A549 (cell line): Measurements from ENCODE around the gene MYT1. TPM values are rescaled to one million over a fixed set of nuclear protein-coding genes. Genes with fewer than 3 reads are reported as not detected.

Experiments
- ATAC-seq, 2 experiments: fragments of 200-7000 bp in 1 of 2; fragments of >200 bp in 1 of 2; cut with Nextera tagmentation in 1 of 2; cut with Tn5 transposase in 1 of 2; 3 replicates each; pipeline versions ENCODE4 v1.8.0 to v1.9.1; 2018 to 2020; ENCODE audit warnings: mild to moderate bottlenecking in 1 of 2, moderate library complexity in 1 of 2
- CTCF ChIA-PET: fragments of 300-600 bp; sonication (Branson Sonifier 250); formaldehyde crosslinking; extraction: SDS; loops from one replicate; lab custom pipeline; 2021; ENCODE audit warnings: antibody characterized with exemption, inconsistent platforms; lab: Yijun Ruan, JAX
- POLR2A ChIA-PET: fragments of 350-600 bp; formaldehyde crosslinking; extraction: SDS; loops from one replicate; lab custom pipeline; 2021; ENCODE audit warnings: antibody characterized with exemption, inconsistent platforms; lab: Yijun Ruan, JAX
- DNase-seq, 2 experiments: peaks; one replicate each; pipeline versions ENCODE4 v3.0.0 to v3.0.0-alpha.2; 2011 to 2016; ENCODE audit warnings: low read depth in 1 of 2, low spot score in 1 of 2
- FAIRE-seq: peaks from 2 replicates; lab custom pipeline; 2011; peaks lifted over from hg19 to GRCh38; lab: Jason Lieb, UNC
- H3K27ac ChIP-seq, 2 experiments: fragments of >200 bp; sonication (Bioruptor Twin); formaldehyde crosslinking; 3 replicates each; pipeline ENCODE4 v1.5.1; 2016 to 2017
- H3K4me1 ChIP-seq: fragments of >200 bp; sonication (Bioruptor Twin); formaldehyde crosslinking; 3 replicates; pipeline ENCODE4 v1.6.1; 2016
- H3K4me2 ChIP-seq: fragments of >200 bp; sonication (Bioruptor Twin); formaldehyde crosslinking; 3 replicates; pipeline ENCODE4 v1.6.1; 2016
- H3K4me3 ChIP-seq: fragments of >200 bp; sonication (Bioruptor Twin); formaldehyde crosslinking; 3 replicates; pipeline ENCODE4 v1.5.1; 2016
- H3K9me3 ChIP-seq: fragments of >200 bp; sonication (Bioruptor Twin); formaldehyde crosslinking; 3 replicates; pipeline ENCODE4 v1.6.1; 2016
- CHD2 ChIP-seq: fragments of 150-350 bp; IDR thresholded peaks from 2 replicates; pipeline ENCODE4 v1.6.1; 2014; ENCODE audit warnings: low read length; ENCODE audit not compliant: partially characterized antibody
- E2F6 ChIP-seq: IDR thresholded peaks from 2 replicates; pipeline ENCODE4 v1.6.1; 2012; ENCODE audit warnings: low read depth, borderline replicate concordance
- EHF ChIP-seq: fragments of 250-450 bp; sonication (Bioruptor Pico); IDR thresholded peaks from 2 replicates; pipeline ENCODE4 v1.5.0; 2020; ENCODE audit warnings: mild to moderate bottlenecking
- EP300 ChIP-seq, 2 experiments: fragments of >200 bp; sonication (Bioruptor Twin); formaldehyde crosslinking; IDR thresholded peaks; 2 replicates in 1 of 2; 3 replicates in 1 of 2; pipeline ENCODE4 v1.6.1; 2016 to 2017
- ESRRA ChIP-seq: fragments of 150-350 bp; IDR thresholded peaks from 2 replicates; pipeline ENCODE4 v1.6.1; 2014; ENCODE audit warnings: mild to moderate bottlenecking, low read length, borderline replicate concordance
- GATA3 ChIP-seq: IDR thresholded peaks from 2 replicates; pipeline ENCODE4 v1.6.1; 2012; ENCODE audit warnings: borderline replicate concordance
- HES2 ChIP-seq: fragments of >200 bp; sonication (Bioruptor Twin); formaldehyde crosslinking; IDR thresholded peaks from 2 replicates; pipeline ENCODE4 v1.6.1; 2016
- HMGXB4 ChIP-seq: fragments of 250-450 bp; sonication (Bioruptor Pico); IDR thresholded peaks from 2 replicates; pipeline ENCODE4 v1.5.0; 2021; ENCODE audit warnings: mild to moderate bottlenecking, moderate library complexity, borderline replicate concordance
- JUNB ChIP-seq: fragments of >200 bp; sonication (Bioruptor Twin); formaldehyde crosslinking; IDR thresholded peaks from 2 replicates; pipeline ENCODE4 v1.6.1; 2016
- MAFK ChIP-seq: fragments of 450-650 bp; IDR thresholded peaks from 2 replicates; pipeline ENCODE4 v1.6.1; 2014; ENCODE audit not compliant: partially characterized antibody
- MAX ChIP-seq: IDR thresholded peaks from 2 replicates; pipeline ENCODE4 v1.6.1; 2012
- MAZ ChIP-seq: fragments of 150-350 bp; IDR thresholded peaks from 2 replicates; pipeline ENCODE4 v1.6.1; 2014; ENCODE audit warnings: antibody characterized with exemption, low read depth, low read length, borderline replicate concordance
- RCOR1 ChIP-seq: fragments of 150-350 bp; IDR thresholded peaks from 2 replicates; pipeline ENCODE4 v1.6.1; 2014; ENCODE audit warnings: antibody characterized with exemption, low read length, low read depth
- SREBF2 ChIP-seq: fragments of 450-650 bp; IDR thresholded peaks from 2 replicates; pipeline ENCODE4 v1.6.1; 2014; ENCODE audit warnings: mild to moderate bottlenecking, moderate library complexity
- USF2 ChIP-seq: fragments of 450-650 bp; IDR thresholded peaks from 2 replicates; pipeline ENCODE4 v1.6.1; 2014; ENCODE audit warnings: antibody characterized with exemption
- ZFP36 ChIP-seq: fragments of 450-650 bp; IDR thresholded peaks from 2 replicates; pipeline ENCODE4 v1.6.1; 2014; ENCODE audit warnings: borderline replicate concordance; ENCODE audit not compliant: partially characterized antibody
- WGBS: methylation state at CpG from one replicate; pipeline ENCODE4 v1.1.6; 2017; ENCODE audit errors: missing lambda C conversion rate; 5-methylcytosine and 5-hydroxymethylcytosine counted together
- polyA plus RNA-seq, 4 experiments: library from polyadenylated mRNA; depleted of rRNA in 3 of 4; stranded (reverse); fragments of >200 nt; fragmentation: RNase III in 1 of 4; extraction: RNeasy Plus Mini Kit Qiagen cat#74134 plus additional on column Dnase treatment in 1 of 4; gene quantifications; 2 replicates in 3 of 4; 3 replicates in 1 of 4; pipeline ENCODE4 v1.2.3, GENCODE V29; 2011 to 2017

Gene MYT1
- polyA plus RNA-seq, 2 of the 4 experiments (the other 2 are of a cell fraction), result 0.21 to 0.22 TPM

- Histone ChIP-seq H3K27ac (peak overlapping the region; percentile 38 to 51; a peak in 5 of 6 replicates), H3K4me1 (peaks cover 16% of the 10 kb centered on the region; the same call in 2 of the 3 replicates), H3K9me3 (no peaks in the 10 kb centered on the region; the same call in 2 of the 3 replicates), H3K4me2 (peak overlapping the region; percentile 46), H3K4me3 (no peak overlapping the region)
- TF ChIP-seq MAZ (no peak), USF2 (no peak), HMGXB4 (CRISPR knock-in tag) (no peak), MAX (no peak), GATA3 (no peak)
- DNase-seq, result peak; percentile 65 to 88
- 31% methylated on average over 17 of the region's 21 CpGs for WGBS
- peak; percentile 74 to 77 for ATAC-seq
- ChIA-PET POLR2A (no interaction called here), CTCF (no interaction called here)
- no peak for FAIRE-seq
Measured at GRCh38 chr20:64188682-64189529, 24.7 kb downstream of the MYT1 start.

- no peak for DNase-seq
Measured at GRCh38 chr20:64189530-64189966, 25.3 kb downstream of the MYT1 start.

GRCh38 chr20:64189986-64190385, 25.7 kb downstream of the MYT1 start:
- WGBS, result 53% methylated on average over 7 of the region's 8 CpGs
- H3K4me2 ChIP-seq, result peak overlapping the region; percentile 46; the same call in 1 of the 3 replicates
- no peak for DNase-seq
- CTCF ChIA-PET, result no interaction called here
- ATAC-seq, result no peak
- no peak overlapping the region for H3K4me3 ChIP-seq
- H3K9me3 ChIP-seq, result no peaks in the 10 kb centered on the region; the same call in 2 of the 3 replicates
- POLR2A ChIA-PET, result no interaction called here
- peaks cover 16% of the 10 kb centered on the region; the same call in 2 of the 3 replicates for H3K4me1 ChIP-seq
- no peak for FAIRE-seq
- no peak for TF ChIP-seq CHD2
- TF ChIP-seq HES2, result no peak
- TF ChIP-seq EP300 (IDR thresholded peaks at IDR 0.05), result no peak
- no peak for TF ChIP-seq RCOR1
- no peak for TF ChIP-seq JUNB
- TF ChIP-seq E2F6, result no peak
- TF ChIP-seq GATA3, result no peak
- peak overlapping the region in 1 of 2 experiments; percentile 36; a peak in 1 of 6 replicates for H3K27ac ChIP-seq

More at GRCh38 chr20:64189530-64189966, 25.3 kb downstream of the MYT1 start:
- CTCF ChIA-PET, result no interaction called here
- H3K4me3 ChIP-seq, result no peak overlapping the region
- no peaks in the 10 kb centered on the region; the same call in 2 of the 3 replicates for H3K9me3 ChIP-seq
- H3K4me1 ChIP-seq, result peaks cover 16% of the 10 kb centered on the region; the same call in 2 of the 3 replicates
- ATAC-seq (no peak), FAIRE-seq (no peak)
- no peak for TF ChIP-seq SREBF2
- peak; percentile 69 for TF ChIP-seq MAFK
- no peak for TF ChIP-seq EHF (CRISPR knock-in tag)
- no peak for TF ChIP-seq ZFP36
- TF ChIP-seq ESRRA, result no peak
- POLR2A ChIA-PET, result no interaction called here
- 25% methylated on average over 5 of the region's 5 CpGs for WGBS
- peak overlapping the region; percentile 46 for H3K4me2 ChIP-seq
- H3K27ac ChIP-seq, result peak overlapping the region in 1 of 2 experiments; percentile 36; a peak in 1 of 6 replicates
